DOHH2 (cell line): ENCODE data around the gene SYNE1.
"Not testable (repeated sequence)": the region's sequence is repeated elsewhere in the genome, so short reads cannot be mapped to it uniquely, and the experiment has no call there.

Experiments used
- CTCF ChIP-seq: fragments of 200-600 bp; sonication (generic); IDR thresholded peaks from one replicate; pipeline ENCODE4 v1.5.1; 2014; ENCODE audit warnings: antibody characterized with exemption, mild to moderate bottlenecking, low read depth, low read length; ENCODE audit not compliant: poor library complexity, severe bottlenecking
- EZH2phosphoT487 ChIP-seq: fragments of 200-600 bp; sonication (generic); IDR thresholded peaks from 2 replicates; pipeline ENCODE4 v1.6.1; 2017; ENCODE audit warnings: borderline replicate concordance, mild to moderate bottlenecking, antibody characterized with exemption, low read length, moderate library complexity, mixed read lengths

GRCh38 chr6:152138344-152138743 lies 498.8 kb downstream of the SYNE1 start:
- not testable (repeated sequence) for TF ChIP-seq CTCF, EZH2phosphoT487
